Activated naive CD4-positive, alpha-beta T cell treated with anti-CD3 and anti-CD28 coated beads, Interleukin-2, amount 50 U/mL, for 24 hours (primary cell): ENCODE results near the gene DENND1C.
"Not testable (repeated sequence)": the region's sequence is repeated elsewhere in the genome, so short reads cannot be mapped to it uniquely, and the experiment has no call there.

Experiments
- H3K27ac Mint-ChIP-seq: one replicate; pipeline ENCODE4 v1.8.0; 2021; ENCODE audit warnings: mild to moderate bottlenecking, mixed read lengths
- H3K27me3 Mint-ChIP-seq: one replicate; pipeline ENCODE4 v1.8.0; 2021; ENCODE audit warnings: mixed read lengths
- H3K36me3 Mint-ChIP-seq: one replicate; pipeline ENCODE4 v1.8.0; 2021; ENCODE audit warnings: mixed read lengths
- H3K4me1 Mint-ChIP-seq: one replicate; pipeline ENCODE4 v1.8.0; 2021; ENCODE audit warnings: mixed read lengths
- H3K4me3 Mint-ChIP-seq: one replicate; pipeline ENCODE4 v1.8.0; 2021; ENCODE audit warnings: mild to moderate bottlenecking, mixed read lengths
- H3K9me3 Mint-ChIP-seq: one replicate; pipeline ENCODE4 v1.8.0; 2021; ENCODE audit warnings: mixed read lengths

The DENND1C gene

GRCh38 chr19:6428692-6429418 lies 52.7 kb downstream of the DENND1C start:
- peaks cover 12% of the 10 kb centered on the region for H3K4me1 Mint-ChIP-seq
- H3K9me3 Mint-ChIP-seq, H3K36me3 Mint-ChIP-seq, H3K4me3 Mint-ChIP-seq, H3K27ac Mint-ChIP-seq, H3K27me3 Mint-ChIP-seq: not testable (repeated sequence)

GRCh38 chr19:6427131-6427530 lies 54.5 kb downstream of the DENND1C start:
- peaks cover 26% of the 10 kb centered on the region for H3K4me1 Mint-ChIP-seq

GRCh38 chr19:6425732-6426620 lies 55.6 kb downstream of the DENND1C start:
- Mint-ChIP-seq H3K27ac (peak overlapping the region; percentile 94), H3K9me3 (no peaks in the 10 kb centered on the region), H3K4me1 (peaks cover 35% of the 10 kb centered on the region), H3K36me3 (peaks cover 2% of the 10 kb centered on the region), H3K4me3 (peak overlapping the region; percentile 65), H3K27me3 (no peaks in the 10 kb centered on the region)

More at GRCh38 chr19:6427131-6427530, 54.5 kb downstream of the DENND1C start:
- peaks cover 4% of the 10 kb centered on the region for H3K36me3 Mint-ChIP-seq
- H3K9me3 Mint-ChIP-seq = no peaks in the 10 kb centered on the region
- H3K4me3 Mint-ChIP-seq = no peak overlapping the region
- H3K27me3 Mint-ChIP-seq = no peaks in the 10 kb centered on the region
- no peak overlapping the region for H3K27ac Mint-ChIP-seq

GRCh38 chr19:6424939-6425731 lies 56.5 kb downstream of the DENND1C start:
- no peaks in the 10 kb centered on the region for H3K27me3 Mint-ChIP-seq
- peaks cover 39% of the 10 kb centered on the region for H3K4me1 Mint-ChIP-seq
- H3K9me3 Mint-ChIP-seq = no peaks in the 10 kb centered on the region
- peak overlapping the region; percentile 94 for H3K27ac Mint-ChIP-seq
- peaks cover 2% of the 10 kb centered on the region for H3K36me3 Mint-ChIP-seq
- peak overlapping the region; percentile 65 for H3K4me3 Mint-ChIP-seq

- H3K27me3 Mint-ChIP-seq = no peaks in the 10 kb centered on the region
- peaks cover 2% of the 10 kb centered on the region for H3K36me3 Mint-ChIP-seq
- peak within 1 kb of the TSS; percentile 95 for H3K4me3 Mint-ChIP-seq
- no peaks in the 10 kb centered on the region for H3K9me3 Mint-ChIP-seq
- H3K27ac Mint-ChIP-seq = peak within 1 kb of the TSS; percentile 94
- peaks cover 35% of the 10 kb centered on the region for H3K4me1 Mint-ChIP-seq
Measured at GRCh38 chr19:6424195-6424938, 57.2 kb downstream of the DENND1C start, which contains the start of gene KHSRP. KHSRP (minus strand) TSS chr19:6424811; CDS start chr19:6424701, 110 bp downstream.

- H3K4me1 Mint-ChIP-seq = peaks cover 35% of the 10 kb centered on the region
- H3K27me3 Mint-ChIP-seq = no peaks in the 10 kb centered on the region
- H3K27ac Mint-ChIP-seq = peak overlapping the region; percentile 89
- peak overlapping the region; percentile 95 for H3K4me3 Mint-ChIP-seq
- H3K9me3 Mint-ChIP-seq = no peaks in the 10 kb centered on the region
- H3K36me3 Mint-ChIP-seq = peaks cover 2% of the 10 kb centered on the region
Measured at GRCh38 chr19:6423499-6424194, 57.9 kb downstream of the DENND1C start.

- peaks cover 2% of the 10 kb centered on the region for H3K36me3 Mint-ChIP-seq
- peaks cover 35% of the 10 kb centered on the region for H3K4me1 Mint-ChIP-seq
- H3K27me3 Mint-ChIP-seq = no peaks in the 10 kb centered on the region
- no peak overlapping the region for H3K4me3 Mint-ChIP-seq
- H3K9me3 Mint-ChIP-seq = no peaks in the 10 kb centered on the region
- H3K27ac Mint-ChIP-seq = no peak overlapping the region
Measured at GRCh38 chr19:6421075-6422014, 60.2 kb downstream of the DENND1C start.

- Mint-ChIP-seq H3K27me3 (no peaks in the 10 kb centered on the region), H3K36me3 (peaks cover 4% of the 10 kb centered on the region), H3K27ac (no peak overlapping the region), H3K9me3 (no peaks in the 10 kb centered on the region), H3K4me1 (peaks cover 27% of the 10 kb centered on the region), H3K4me3 (no peak overlapping the region)
Measured at GRCh38 chr19:6418562-6418932, 63.0 kb downstream of the DENND1C start.

- no peaks in the 10 kb centered on the region for H3K27me3 Mint-ChIP-seq
- peaks cover 21% of the 10 kb centered on the region for H3K4me1 Mint-ChIP-seq
- peaks cover 4% of the 10 kb centered on the region for H3K36me3 Mint-ChIP-seq
- H3K27ac Mint-ChIP-seq = no peak overlapping the region
- H3K4me3 Mint-ChIP-seq = no peak overlapping the region
- no peaks in the 10 kb centered on the region for H3K9me3 Mint-ChIP-seq
Measured at GRCh38 chr19:6417713-6418561, 63.6 kb downstream of the DENND1C start.
